ENCODE measurements around the gene SUSD1.

Gene SUSD1

GRCh38 chr9:112050544-112051475, 124.3 kb downstream of the SUSD1 start:
- Histone ChIP-seq H3K9me3 (ENCODE audit: control insufficient read depth, low read length) (no peaks in the 10 kb centered on the region), H3K9ac (ENCODE audit: low read length) (no peak overlapping the region), H3K27me3 (ENCODE audit: control insufficient read depth, insufficient read depth, low read length) (no peaks in the 10 kb centered on the region), H3K4me3 (ENCODE audit: low read length) (no peak overlapping the region), H3K36me3 (ENCODE audit: control insufficient read depth, insufficient read depth, low read length) (no peaks in the 10 kb centered on the region), H3K4me1 (ENCODE audit: control insufficient read depth, insufficient read depth, low read length) (peaks cover 20% of the 10 kb centered on the region)

DNA sequence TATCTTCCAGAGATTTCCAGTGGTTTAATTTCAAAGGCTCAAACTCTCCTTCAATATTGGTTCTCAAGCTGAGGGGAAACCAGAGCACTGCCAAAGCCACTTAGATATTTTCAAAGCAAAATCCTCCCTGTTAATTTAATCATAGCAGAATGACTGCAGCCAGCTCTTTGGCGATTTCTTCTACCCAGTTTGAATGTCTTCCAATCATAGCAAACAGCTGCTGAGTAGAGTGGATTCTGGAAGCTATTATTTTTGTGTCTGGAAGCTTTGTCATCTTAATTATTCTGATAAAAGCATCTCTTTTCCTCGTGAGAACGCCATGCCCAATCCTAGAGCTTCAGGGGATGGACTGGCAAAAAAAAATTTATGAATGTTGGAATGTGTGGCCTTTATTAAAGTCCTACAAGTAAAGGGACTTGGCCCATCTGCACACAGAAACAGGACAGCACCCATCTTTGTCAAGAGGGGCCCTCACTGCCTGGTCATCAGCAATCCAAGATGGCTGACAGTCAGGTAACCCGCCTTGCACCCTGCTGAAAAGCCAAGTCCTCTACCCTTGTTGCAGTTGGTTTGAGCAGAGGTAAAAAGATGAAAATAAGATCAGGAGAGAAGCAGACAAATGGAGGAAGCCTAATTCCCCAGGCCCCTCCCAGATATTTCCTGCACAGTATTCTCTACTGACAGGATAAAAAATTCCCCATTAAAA, 125.1 kb downstream of the SUSD1 start:
- no peak overlapping the region for H3K9ac ChIP-seq (ENCODE audit: low read length)
- H3K4me1 ChIP-seq (ENCODE audit: control insufficient read depth, insufficient read depth, low read length), result peaks cover 20% of the 10 kb centered on the region
- no peak overlapping the region for H3K4me3 ChIP-seq (ENCODE audit: low read length)
- no peaks in the 10 kb centered on the region for H3K36me3 ChIP-seq (ENCODE audit: control insufficient read depth, insufficient read depth, low read length)
- no peaks in the 10 kb centered on the region for H3K27me3 ChIP-seq (ENCODE audit: control insufficient read depth, insufficient read depth, low read length)
- no peaks in the 10 kb centered on the region for H3K9me3 ChIP-seq (ENCODE audit: control insufficient read depth, low read length)

- H3K9ac ChIP-seq (ENCODE audit: low read length), result no peak overlapping the region
- no peak overlapping the region for H3K4me3 ChIP-seq (ENCODE audit: low read length)
Observed at GRCh38 chr9:112048924-112049691, 126.0 kb downstream of the SUSD1 start.

DNA sequence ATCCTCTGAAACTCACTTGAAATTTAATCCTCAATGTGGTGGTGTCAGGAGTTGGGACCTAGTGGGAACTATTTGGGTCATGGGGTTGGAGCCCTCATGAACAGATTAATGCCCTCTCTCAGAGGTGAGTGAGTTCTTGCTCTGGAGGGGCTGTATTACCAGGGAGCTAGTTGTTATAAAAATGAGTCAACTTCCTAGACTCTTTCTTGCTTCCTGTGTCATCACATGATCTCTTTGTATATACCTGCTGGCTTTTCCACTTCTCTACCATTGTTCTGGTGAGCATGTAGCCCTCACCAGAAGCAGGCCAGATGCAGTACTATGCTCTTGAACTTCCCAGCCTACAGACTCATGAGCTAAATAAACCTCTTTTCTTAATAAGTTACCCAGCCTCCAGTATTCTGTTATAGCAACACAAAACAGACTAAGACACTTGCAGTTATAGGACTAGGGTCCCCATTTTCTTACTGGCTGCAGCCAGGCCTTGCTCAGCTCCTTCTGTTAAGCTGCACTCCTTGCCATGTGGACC, 127.5 kb downstream of the SUSD1 start:
- no peak overlapping the region for H3K4me3 ChIP-seq (ENCODE audit: low read length)
- H3K27me3 ChIP-seq (ENCODE audit: control insufficient read depth, insufficient read depth, low read length), result no peaks in the 10 kb centered on the region
- no peak overlapping the region for H3K9ac ChIP-seq (ENCODE audit: low read length)
- peaks cover 20% of the 10 kb centered on the region for H3K4me1 ChIP-seq (ENCODE audit: control insufficient read depth, insufficient read depth, low read length)
- no peaks in the 10 kb centered on the region for H3K36me3 ChIP-seq (ENCODE audit: control insufficient read depth, insufficient read depth, low read length)
- no peaks in the 10 kb centered on the region for H3K9me3 ChIP-seq (ENCODE audit: control insufficient read depth, low read length)

More at GRCh38 chr9:112048924-112049691, 126.0 kb downstream of the SUSD1 start:
- Histone ChIP-seq H3K27me3 (ENCODE audit: control insufficient read depth, insufficient read depth, low read length) (no peaks in the 10 kb centered on the region), H3K4me1 (ENCODE audit: control insufficient read depth, insufficient read depth, low read length) (peaks cover 20% of the 10 kb centered on the region), H3K9me3 (ENCODE audit: control insufficient read depth, low read length) (no peaks in the 10 kb centered on the region), H3K36me3 (ENCODE audit: control insufficient read depth, insufficient read depth, low read length) (no peaks in the 10 kb centered on the region)

GRCh38 chr9:112046181-112046580, 128.9 kb downstream of the SUSD1 start:
- Histone ChIP-seq H3K9me3 (ENCODE audit: control insufficient read depth, low read length) (no peaks in the 10 kb centered on the region), H3K36me3 (ENCODE audit: control insufficient read depth, insufficient read depth, low read length) (peaks cover 2% of the 10 kb centered on the region), H3K4me1 (ENCODE audit: control insufficient read depth, insufficient read depth, low read length) (peaks cover 20% of the 10 kb centered on the region), H3K27me3 (ENCODE audit: control insufficient read depth, insufficient read depth, low read length) (no peaks in the 10 kb centered on the region), H3K9ac (ENCODE audit: low read length) (no peak overlapping the region), H3K4me3 (ENCODE audit: low read length) (no peak overlapping the region)

DNA sequence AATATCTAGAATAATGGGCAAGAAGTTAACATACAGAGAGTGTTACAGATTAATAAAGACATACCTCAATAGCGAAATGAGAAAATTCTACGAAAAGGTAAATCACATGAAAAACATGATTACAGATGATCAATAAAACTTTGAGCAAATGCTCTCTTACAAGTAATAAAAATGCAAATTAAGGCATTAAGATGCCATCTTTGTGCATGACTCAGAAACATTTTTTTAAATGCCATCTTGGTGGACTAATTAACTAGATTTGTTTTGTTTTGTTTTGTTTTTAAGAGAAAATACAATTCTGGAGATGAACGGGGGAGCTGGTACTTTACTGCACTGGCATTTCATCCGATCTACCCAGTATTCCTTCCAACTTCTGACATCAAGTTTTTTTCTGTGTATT, 130.2 kb downstream of the SUSD1 start:
- H3K4me3 ChIP-seq (ENCODE audit: low read length), result no peak overlapping the region
- H3K36me3 ChIP-seq (ENCODE audit: control insufficient read depth, insufficient read depth, low read length), result peaks cover 4% of the 10 kb centered on the region
- H3K27me3 ChIP-seq (ENCODE audit: control insufficient read depth, insufficient read depth, low read length), result no peaks in the 10 kb centered on the region
- H3K9ac ChIP-seq (ENCODE audit: low read length), result no peak overlapping the region
- H3K9me3 ChIP-seq (ENCODE audit: control insufficient read depth, low read length), result no peaks in the 10 kb centered on the region
- peaks cover 9% of the 10 kb centered on the region for H3K4me1 ChIP-seq (ENCODE audit: control insufficient read depth, insufficient read depth, low read length)

DNA sequence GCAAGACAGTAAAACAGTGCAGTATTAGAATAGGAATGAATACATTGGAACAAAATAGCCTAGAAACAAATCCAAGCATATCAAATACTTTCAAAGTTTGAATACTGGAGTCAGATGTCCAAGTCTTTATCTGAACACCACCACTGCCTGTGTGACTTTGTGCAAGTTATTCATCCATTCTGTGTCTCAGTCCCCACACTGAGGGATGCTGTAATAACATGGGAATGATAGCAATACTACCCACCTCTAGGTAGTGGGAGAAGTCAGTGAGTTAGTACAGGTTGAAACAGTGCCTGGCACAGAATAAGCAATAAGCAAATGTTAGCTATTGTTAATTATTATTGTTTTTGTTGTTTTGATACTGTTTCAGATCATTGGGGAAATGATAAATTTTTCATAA, 130.9 kb downstream of the SUSD1 start:
- no peaks in the 10 kb centered on the region for H3K9me3 ChIP-seq (ENCODE audit: control insufficient read depth, low read length)
- H3K9ac ChIP-seq (ENCODE audit: low read length), result no peak overlapping the region
- no peaks in the 10 kb centered on the region for H3K27me3 ChIP-seq (ENCODE audit: control insufficient read depth, insufficient read depth, low read length)
- peaks cover 4% of the 10 kb centered on the region for H3K36me3 ChIP-seq (ENCODE audit: control insufficient read depth, insufficient read depth, low read length)
- peaks cover 5% of the 10 kb centered on the region for H3K4me1 ChIP-seq (ENCODE audit: control insufficient read depth, insufficient read depth, low read length)
- H3K4me3 ChIP-seq (ENCODE audit: low read length), result no peak overlapping the region

GRCh38 chr9:112043423-112043822, 131.7 kb downstream of the SUSD1 start:
- no peaks in the 10 kb centered on the region for H3K4me1 ChIP-seq (ENCODE audit: control insufficient read depth, insufficient read depth, low read length)

GRCh38 chr9:112042769-112043168, 132.3 kb downstream of the SUSD1 start:
- peaks cover 4% of the 10 kb centered on the region for H3K36me3 ChIP-seq (ENCODE audit: control insufficient read depth, insufficient read depth, low read length)
- no peaks in the 10 kb centered on the region for H3K9me3 ChIP-seq (ENCODE audit: control insufficient read depth, low read length)
- H3K27me3 ChIP-seq (ENCODE audit: control insufficient read depth, insufficient read depth, low read length), result no peaks in the 10 kb centered on the region
- no peak overlapping the region for H3K9ac ChIP-seq (ENCODE audit: low read length)
- H3K4me1 ChIP-seq (ENCODE audit: control insufficient read depth, insufficient read depth, low read length), result no peaks in the 10 kb centered on the region
- H3K4me3 ChIP-seq (ENCODE audit: low read length), result no peak overlapping the region

More at GRCh38 chr9:112043423-112043822, 131.7 kb downstream of the SUSD1 start:
- Histone ChIP-seq H3K9ac (ENCODE audit: low read length) (no peak overlapping the region), H3K9me3 (ENCODE audit: control insufficient read depth, low read length) (no peaks in the 10 kb centered on the region), H3K36me3 (ENCODE audit: control insufficient read depth, insufficient read depth, low read length) (peaks cover 4% of the 10 kb centered on the region), H3K27me3 (ENCODE audit: control insufficient read depth, insufficient read depth, low read length) (no peaks in the 10 kb centered on the region), H3K4me3 (ENCODE audit: low read length) (no peak overlapping the region)

DNA sequence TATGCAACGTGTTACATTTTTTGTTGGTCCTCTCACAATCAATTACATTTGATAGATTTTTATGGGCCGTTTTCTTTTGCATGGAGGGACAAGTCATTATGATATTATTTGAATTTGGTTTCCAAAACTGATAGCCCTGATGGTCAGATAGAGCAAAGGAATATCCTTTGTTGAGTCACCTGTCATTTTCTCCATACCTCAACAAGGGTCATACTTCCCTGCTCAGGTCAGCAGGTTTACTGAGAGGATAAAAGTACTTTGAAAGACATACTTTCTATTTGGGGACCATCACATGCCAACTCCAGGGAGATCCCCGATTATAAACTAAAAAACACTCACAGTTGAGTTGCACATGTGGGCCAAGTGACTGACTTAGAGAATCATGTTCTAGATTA, 132.9 kb downstream of the SUSD1 start:
- no peak overlapping the region for H3K9ac ChIP-seq (ENCODE audit: low read length)
- no peak overlapping the region for H3K4me3 ChIP-seq (ENCODE audit: low read length)
- peaks cover 4% of the 10 kb centered on the region for H3K36me3 ChIP-seq (ENCODE audit: control insufficient read depth, insufficient read depth, low read length)
- no peaks in the 10 kb centered on the region for H3K4me1 ChIP-seq (ENCODE audit: control insufficient read depth, insufficient read depth, low read length)
- H3K27me3 ChIP-seq (ENCODE audit: control insufficient read depth, insufficient read depth, low read length), result no peaks in the 10 kb centered on the region
- H3K9me3 ChIP-seq (ENCODE audit: control insufficient read depth, low read length), result no peaks in the 10 kb centered on the region

DNA sequence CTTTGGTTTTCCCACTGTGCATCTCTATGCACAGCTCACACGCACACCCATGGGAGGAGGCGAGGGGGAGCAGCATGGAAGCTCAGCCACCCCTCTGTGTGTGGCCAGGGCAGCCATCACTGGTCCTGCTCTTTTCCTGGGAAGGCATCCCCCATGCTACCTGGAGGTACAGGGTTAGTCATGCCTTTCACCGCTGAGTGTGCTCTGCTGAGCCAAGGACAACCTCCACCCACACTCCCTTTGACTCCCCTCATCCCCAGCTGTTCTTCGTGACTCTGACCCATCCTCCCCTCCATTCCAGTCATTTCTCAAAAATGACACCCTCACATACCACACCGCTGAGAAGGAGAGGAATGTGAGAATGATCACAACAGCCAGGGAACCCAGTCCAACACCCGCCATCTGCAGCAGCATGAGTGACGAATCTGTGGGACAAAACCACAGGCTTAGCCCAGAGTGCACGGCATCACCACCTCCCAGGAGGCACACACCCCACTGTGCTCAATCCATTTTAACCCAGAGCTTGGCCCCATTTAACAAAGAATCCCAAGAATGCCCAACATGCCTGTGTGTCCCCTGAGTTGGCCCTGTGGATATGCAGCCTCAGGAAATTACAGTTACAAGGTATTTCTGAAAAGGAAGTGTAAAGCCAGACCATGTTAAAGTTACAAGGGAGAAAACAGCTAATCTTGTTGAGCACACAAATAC, 133.4 kb downstream of the SUSD1 start:
- H3K4me1 ChIP-seq (ENCODE audit: control insufficient read depth, insufficient read depth, low read length), result no peaks in the 10 kb centered on the region
- no peak overlapping the region for H3K9ac ChIP-seq (ENCODE audit: low read length)
- no peaks in the 10 kb centered on the region for H3K9me3 ChIP-seq (ENCODE audit: control insufficient read depth, low read length)

More for the DNA sequence above, 133.4 kb downstream of the SUSD1 start:
- H3K4me3 ChIP-seq (ENCODE audit: low read length), result no peak overlapping the region
- no peaks in the 10 kb centered on the region for H3K27me3 ChIP-seq (ENCODE audit: control insufficient read depth, insufficient read depth, low read length)
- peaks cover 4% of the 10 kb centered on the region for H3K36me3 ChIP-seq (ENCODE audit: control insufficient read depth, insufficient read depth, low read length)

All from mucosa of stomach (tissue), 1 donor.